Measurements from ENCODE around the gene COMTD1. TPM values are rescaled to one million over a fixed set of nuclear protein-coding genes. Genes with fewer than 3 reads are reported as not detected.

The COMTD1 gene
- total and polyA plus RNA-seq, 2 of the 8 experiments (the other 6 are each of a cell fraction or from before 2014, with no cell fraction given) = 31.9 to 42.4 TPM

- TF ChIP-seq CTCF (IDR thresholded peaks at IDR 0.05; ENCODE audit: control extremely low read depth in 1 of 3, insufficient read depth in 1 of 3, low read depth in 1 of 3, low read length in 3 of 3) (no peak), EGR1 (IDR thresholded peaks at IDR 0.05; ENCODE audit: borderline replicate concordance, low read depth, low read length) (no peak), CHD7 (IDR thresholded peaks at IDR 0.05; ENCODE audit: insufficient replicate concordance, low read length) (no peak), CHD1 (IDR thresholded peaks at IDR 0.05; ENCODE audit: low read depth, low read length) (no peak)
These were observed 9.1 kb downstream of the COMTD1 start (continued) for GRCh38 chr10:75226656-75227055.
